HG03442 (cell line): ENCODE measurements around the gene TGM2.

Experiments used
- ATAC-seq: cut with Tn5 transposase; IDR thresholded peaks from one replicate; pipeline ENCODE4 v1.9.1; 2021; ENCODE audit warnings: mild to moderate bottlenecking, moderate library complexity; ENCODE audit not compliant: unreplicated experiment

The TGM2 gene

DNA sequence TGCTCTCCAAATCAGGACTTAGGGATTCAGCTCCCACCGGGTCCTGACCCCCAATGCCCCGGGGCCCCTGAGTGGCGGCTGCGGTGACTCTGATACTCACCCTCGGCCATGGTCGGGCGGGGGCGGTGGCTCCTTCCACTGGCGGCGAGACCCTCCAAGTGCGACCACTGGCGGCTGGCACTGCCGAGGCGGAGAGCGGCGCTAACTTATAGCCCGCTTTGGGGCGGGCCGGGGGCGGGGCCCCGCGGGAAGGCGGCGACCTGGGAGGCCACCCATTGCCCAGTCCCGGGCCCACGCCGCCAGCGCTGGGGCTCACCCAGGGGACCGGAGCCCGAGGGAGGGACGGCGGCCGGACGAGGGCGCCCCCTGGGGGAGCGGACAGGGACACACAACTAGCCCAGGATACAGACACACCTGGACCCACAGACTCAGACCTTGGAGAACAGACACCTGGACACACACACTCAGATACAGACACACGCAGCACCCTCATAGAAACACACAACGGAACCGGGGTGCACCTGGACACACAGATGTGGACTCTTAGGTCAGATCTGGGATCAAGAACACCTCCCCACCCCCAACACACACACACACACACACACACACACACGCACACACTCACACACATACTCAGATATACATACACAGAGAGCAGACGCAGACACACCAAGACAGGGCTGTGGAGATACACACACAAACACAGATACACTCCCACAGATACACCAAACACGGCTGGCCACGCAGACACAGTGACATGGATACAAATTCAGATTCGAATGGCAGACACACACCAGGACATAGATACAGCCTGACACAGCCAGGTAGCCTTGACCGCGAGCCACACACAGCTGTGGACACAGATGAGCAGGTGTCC is at the start of gene TGM2:
Gene TGM2 (minus strand): TSS at position 182 of the 877 bp plus-strand sequence. CDS start 72 bp downstream, at position 110.
- ATAC-seq = no peak

DNA sequence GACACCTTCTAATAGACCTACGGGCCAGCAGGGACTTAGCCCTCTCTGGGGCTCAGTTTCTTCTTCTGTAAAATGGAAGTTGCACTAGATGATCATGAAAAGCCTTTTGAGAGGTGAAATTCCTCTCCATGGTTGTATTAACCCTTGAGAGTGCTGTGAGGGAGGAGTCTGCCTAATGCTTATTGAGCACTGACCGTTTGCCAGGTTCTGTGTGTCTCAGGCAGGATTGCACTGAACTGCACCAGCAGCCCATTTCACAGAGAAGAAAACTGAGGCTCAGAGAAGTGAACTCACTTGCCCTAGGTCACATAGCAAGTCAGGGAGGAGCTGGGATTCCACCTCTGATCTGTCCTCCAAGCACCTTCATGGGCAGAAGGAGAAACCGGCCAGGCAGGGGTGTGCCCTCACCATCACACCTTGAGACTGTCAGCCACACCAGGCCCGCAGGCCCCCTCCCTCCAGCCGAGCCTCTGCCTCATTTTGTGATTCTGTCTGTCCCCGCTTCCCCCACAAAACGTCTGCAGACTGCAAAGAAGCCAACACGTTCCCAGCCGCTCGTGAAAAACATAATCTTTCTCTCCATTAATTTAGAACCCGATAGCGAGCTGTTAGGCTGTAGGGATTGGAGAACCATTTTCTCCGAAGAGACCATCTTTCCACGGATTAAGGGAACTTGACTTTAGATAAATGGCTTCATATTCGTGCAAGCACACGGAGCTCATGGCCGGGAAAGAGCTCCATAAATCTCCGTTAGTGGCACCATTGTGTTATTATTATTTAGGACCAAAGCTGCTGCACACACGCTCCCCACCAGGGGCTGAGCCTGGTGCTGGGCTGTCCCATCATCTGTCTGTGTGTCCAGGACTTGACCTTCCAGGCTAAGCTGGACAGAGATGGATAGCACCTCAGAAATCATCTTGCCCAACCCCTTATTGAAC is 49.5 kb upstream of the TGM2 start:
- no peak for ATAC-seq

DNA sequence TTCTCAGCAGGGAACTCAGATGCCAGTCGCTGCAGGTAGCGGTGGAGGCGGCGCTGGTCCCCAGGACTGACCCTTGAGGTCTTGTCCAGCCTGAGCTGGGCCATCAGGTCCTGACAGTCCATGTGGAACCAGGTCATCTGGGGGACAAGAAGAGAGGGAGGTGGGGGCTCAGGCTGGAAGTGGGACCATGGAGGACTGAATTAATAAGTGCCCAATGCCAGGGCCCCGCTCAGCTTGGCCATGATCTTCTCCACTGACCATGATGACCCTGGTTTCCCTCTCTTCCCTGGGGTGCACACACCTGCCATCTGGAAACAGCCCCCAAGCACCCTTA is 48.5 kb upstream of the TGM2 start:
- no peak for ATAC-seq

DNA sequence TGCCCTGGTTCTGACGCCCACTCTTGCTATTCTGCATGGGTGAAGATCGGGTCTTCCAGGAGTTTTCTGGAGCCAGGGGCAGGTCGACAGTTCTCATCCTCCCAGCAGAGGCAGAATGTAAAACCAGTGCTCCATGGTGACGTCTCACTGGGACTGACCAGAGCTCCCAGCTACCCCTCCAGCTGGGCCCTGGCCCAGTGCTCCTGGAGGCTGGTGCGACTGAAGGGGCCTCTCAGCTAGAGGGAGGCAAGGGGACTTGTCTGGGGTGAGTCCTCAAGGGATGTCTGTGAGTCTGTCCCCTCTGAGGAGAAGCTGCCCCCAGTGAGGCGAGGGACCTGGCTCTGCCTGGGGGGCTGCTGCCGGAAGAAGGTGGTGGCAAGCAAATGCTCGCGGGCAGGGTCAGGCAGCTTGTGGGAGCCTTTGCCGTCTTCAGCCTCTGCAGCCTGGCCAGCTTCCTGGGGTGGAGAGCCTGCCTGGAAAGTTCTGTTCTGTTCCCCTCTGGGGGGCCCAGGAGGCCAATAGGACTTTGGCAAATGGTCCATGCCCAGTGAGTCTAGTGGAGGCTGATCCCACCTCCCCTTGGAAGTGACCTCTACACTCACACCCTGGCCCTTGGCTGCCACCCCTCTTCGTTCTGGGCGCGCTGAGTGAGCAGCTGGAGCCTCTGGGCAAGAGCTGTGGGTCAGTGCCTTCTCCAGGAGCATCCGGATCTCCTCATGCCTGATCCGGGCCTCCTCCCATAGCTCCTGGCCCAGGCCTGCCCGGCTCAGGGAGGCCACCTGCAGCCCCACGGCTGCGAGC is 47.9 kb upstream of the TGM2 start:
- no peak for ATAC-seq

DNA sequence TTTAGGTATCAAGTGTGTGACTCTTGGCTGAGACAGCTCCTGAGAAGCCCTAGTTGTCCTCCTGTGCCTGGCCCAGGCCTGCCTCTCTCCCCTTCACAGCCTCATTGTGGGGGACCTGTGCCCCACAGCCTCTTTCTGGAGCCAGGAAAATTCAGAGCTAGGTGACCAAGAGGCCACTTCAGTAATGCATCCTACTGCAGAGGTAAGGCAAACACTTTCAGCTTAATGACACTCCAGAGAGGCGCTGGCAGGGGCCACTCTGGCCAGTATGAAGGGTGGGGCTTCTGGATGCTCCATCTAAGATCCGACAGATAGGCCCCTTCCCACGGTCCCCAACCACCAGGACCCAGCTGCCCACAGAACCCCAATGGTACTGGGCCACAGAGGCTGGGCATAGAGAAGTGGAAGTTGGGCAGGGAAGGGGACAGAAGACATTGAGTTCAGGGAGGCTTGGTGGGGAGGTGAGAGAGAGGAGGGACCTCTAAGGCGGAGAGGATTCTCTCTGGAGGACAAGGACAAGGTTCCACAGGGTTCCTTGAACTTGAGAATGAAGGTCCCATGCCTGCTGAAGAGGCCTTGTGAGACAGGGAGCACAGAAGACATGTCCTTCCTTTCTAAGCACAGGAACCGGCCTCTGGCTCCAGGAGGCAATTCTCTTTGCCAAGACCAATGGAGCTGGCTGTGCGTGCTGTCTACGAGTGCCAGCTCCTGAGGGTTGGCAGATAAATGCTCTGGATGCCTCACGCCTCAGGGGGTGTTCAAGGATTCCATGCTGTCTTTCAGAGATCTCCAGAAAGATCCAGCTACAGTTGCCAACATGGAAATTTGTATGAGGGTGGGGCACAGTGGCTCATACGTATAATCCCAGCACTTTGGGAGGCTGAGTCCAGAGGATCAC is 46.4 kb upstream of the TGM2 start:
- no peak for ATAC-seq

DNA sequence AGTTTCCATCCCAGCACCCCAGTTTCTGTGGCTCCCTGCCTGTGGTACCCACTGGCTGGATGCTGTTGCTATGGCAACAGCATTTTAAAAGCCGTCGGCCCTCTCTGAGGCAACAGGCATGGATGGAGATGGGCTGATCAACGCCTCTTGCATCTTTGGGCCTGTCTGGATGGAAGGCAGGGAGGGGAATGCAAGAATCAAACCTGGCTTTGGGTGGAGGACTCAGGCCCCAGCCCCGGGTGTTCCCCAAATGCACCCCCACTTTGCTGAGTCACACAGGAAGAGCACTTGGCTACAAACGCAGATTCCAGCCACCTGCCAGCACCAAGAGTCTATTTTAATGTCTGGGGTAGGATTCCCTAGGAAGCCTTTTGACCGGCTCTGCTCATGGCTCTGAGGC is 45.7 kb upstream of the TGM2 start:
- ATAC-seq = no peak

DNA sequence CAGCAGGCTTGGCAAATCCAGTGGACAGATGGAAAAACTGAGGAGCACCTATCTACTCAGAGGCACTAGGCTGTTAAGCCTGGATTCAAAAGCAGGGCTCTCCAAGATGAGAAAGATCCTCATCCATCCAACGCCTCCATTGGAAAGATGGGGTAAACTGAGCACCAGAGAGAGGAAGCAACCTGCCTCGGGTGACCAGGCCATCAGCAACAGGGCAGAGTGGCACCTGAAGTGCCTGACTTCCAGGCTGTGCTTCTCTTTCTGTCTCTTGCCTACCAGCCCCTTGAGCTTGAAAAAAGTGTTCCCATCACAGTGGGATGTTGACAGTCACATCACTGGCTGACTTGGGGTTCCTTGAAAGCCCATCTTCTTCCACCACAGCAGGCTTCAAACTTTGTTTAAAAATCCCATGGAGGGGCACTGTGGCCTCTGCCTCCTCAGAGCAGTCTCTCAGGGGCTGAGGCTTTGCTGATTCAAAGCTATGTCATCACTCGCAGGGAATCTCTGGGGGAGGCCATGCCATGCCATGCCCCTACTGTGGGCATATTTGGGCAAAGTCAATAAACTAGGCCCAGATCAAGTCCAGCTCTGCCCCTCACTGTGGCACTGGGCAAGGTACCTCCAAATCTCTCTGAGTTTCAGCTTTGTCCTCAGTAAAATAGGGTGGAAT is 44.8 kb upstream of the TGM2 start:
- ATAC-seq = no peak

DNA sequence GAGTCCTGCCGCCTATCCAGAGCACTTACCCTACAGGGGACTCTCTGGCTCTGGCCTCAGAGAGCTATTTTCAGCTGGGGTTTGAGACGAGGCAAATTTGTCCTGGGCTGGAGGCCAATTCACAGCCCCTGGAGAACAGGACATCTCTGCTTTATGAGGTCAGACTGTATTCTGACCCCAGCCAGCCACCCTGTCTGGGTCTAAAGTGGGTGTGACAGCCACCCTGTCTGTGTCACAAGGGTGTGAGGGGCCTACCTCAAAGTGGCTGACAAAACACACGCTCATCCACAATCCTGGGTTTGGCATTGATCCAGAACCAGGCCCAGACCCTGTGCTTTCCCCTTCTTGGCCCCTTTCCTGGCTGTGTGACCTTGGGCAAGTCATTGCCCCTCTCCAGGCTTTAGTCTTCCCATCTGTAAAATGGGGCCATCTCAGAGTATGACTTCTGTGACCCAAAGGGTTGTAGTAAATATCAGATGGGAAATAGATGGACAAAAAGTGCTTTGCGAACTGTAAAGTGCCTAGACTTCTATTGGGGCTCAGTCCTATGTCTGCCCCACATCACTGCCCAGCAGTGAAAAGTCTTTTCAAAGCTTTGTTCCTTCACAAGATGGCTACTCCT is 44.1 kb upstream of the TGM2 start:
- no peak for ATAC-seq

DNA sequence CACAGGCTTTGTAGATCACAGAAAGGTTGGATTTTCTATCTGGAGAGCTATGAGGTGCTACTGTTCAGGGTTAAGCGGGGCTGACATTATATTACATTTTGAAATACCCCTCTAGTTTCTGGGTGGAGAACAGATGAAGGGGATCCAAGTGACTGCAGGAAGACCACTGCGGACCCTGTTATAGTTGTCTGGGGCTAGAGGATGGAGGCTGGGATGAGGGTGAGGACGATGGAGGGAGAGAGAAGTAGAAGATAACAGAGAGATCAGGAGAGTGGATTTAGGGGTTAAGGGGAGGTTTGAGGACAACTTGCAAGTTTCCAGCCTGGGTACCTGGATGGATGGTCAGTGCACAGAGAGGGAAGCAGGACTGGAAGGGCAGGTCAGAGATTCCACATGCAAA is 43.5 kb upstream of the TGM2 start:
- no peak for ATAC-seq

DNA sequence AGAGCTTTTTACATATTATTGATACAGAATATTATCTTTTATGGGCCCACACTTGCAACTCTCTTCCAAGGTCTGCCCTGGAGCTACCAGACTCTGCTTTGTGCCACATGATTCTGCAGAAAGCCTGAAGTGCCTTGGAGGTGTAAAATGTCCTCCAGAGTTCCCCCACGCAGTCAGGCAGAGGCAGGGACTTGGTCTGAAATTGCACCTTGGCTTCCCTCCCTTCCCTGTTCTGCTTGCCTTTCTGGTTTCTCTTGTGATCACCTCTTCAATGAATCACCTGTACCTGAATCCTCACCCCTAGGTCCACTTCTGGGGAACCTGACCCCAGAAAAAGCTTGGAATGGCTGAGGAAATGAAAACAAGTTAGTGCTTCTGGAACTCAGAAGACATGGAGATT is 43.0 kb upstream of the TGM2 start:
- no peak for ATAC-seq

DNA sequence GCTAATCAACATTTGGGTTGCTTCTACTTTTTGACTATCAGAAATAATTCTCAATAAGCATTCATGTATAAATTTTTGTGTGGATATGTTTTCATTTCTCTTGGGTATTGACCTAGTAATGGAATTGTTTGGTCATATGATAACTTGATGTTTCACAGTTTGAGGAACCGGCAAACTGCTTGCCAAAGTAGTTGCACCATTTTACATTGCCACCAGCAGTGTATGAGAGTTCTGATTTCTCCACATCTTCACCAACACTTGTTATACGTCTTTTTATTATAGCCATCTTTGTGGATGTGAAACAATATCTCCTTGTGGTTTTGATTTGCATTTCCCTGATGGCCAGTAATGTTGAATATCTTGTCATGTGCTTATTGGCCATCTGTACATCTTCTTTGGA is 42.6 kb upstream of the TGM2 start:
- ATAC-seq = no peak

DNA sequence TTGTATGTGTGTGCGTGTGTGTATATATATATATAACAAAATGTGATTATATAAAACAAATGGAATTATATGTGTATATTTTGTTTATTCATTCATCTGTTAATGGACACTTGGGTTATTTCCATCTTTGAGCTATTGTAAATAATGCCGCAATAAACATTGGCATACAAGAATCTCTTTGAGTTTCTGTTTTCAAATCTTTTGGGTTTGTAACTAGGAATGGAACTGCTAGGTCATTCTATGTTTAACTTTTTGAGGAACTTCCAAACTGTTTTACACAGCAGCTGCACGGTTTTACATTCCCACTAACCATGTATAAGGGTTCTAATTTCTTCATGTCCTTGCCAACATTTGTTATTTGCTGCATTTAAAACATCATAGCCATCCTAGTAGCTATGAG is 39.9 kb upstream of the TGM2 start:
- no peak for ATAC-seq

DNA sequence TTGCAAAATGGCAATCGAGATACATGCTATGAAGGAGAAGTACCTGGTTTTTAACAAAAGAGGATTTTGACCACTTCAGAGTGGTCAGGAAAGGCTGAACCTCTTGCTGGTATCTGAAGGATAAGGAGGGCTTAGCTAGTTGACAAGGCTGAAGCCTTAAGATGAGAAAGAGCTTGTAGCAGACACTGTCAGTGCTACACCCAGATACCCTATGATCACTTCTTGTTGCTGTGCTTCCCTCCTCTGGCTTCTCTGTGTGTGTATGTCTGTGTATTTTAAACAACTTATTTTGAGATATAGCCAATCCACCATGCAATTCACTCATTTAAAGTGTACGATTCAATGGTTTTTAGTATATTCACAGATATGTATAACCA is 38.9 kb upstream of the TGM2 start:
- ATAC-seq = no peak

DNA sequence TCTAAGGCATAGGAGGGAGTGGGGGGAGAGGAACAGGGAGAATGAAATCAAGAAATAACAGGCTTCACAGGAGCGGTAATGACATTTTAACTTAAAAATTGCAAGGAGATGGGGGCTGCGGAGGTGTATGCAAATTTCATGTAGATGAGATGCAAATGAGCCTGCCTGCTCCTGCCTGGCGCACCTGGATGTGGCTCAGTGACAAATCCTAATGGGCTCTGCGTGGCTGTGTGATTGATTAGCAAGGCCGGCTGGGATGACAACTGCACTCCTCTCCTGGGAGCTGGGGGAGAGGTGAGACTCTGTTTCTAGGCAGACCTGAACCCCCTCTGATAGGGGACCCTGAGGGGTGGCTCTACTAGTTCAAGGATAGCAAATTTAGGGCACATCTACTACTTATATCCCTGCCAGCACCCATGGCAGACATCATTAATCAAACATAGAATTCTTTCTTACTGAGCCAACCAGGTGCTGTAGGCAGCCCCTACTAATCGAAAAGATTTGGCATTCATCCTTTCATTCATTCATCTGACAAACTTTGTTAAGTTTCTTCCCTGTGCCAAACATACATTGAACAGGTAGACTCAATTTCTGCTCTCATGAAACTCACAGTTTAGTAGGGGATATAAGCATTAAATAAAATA is 38.4 kb upstream of the TGM2 start:
- no peak for ATAC-seq

DNA sequence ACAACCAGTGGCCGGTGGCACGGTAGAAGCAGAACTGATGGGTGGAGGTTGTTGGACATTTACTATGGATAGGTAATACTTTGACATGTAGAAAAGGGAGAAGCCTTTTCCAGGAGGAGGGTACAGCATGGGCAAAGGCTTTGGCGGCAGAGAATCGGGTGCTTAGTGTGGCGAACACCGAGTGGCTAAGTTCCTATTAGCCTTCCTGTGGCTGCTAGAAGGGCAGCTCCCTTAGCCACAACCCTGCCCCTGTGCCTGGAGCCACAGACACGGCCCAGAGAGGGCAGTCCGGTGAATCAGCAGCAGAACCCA is 37.9 kb upstream of the TGM2 start:
- ATAC-seq = no peak

DNA sequence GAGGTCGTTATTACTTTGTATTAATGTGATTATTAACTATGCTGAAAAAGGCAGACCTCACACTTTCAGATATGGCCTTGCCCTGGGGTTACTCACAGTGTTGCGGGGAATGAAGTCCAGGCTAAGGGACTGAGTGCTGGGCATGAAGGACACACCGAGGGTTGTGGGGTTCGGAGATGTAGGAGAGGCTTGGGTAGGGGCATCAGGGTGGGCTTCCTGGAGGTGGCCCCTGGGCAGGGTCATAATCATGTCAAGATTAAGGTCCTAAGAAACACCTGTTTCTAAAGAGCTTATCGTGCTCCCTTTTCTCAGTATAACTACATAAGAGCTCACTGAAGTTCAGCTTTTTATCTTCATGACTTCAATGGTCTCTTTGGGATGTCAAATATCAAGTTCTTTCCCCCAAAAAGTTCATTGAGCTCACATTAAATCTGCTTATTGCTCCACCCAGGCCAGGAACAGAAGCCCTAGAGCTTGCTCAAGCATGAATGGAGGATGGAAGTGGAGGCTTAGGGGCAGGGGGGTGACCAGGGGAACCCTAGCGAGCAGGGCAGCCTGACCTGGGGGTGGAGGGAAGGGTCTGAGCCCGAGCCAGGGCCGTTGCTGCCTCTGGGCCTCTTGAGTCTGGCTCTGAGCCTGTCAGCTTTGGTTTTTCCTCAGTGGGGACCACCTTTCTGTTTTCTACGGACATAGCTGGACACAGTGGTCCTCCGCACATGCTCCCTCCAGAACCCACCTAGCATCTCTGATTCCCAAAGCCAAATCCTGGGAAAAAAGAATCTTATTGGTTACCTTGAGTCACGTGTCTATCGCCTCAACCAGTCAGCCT is 37.3 kb upstream of the TGM2 start:
- no peak for ATAC-seq

DNA sequence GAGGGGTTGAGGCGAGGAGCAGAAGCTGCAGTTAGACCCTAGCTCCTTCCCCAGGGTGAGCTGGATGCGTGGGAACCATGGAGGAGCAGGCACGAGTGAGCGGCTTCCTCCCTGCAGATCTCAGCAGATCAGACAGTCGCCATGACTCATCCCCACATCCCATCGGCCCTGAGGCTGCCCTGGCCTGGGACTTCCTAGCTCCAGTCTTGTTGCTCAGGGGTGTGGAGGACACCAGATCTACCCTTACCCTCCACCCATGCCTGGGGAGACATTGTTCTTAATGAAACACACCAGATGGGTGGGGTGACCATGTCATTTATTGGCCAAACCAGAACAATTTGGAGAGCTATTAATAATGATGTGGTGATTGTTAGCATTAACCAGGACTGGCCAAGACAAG is 36.3 kb upstream of the TGM2 start:
- no peak for ATAC-seq

DNA sequence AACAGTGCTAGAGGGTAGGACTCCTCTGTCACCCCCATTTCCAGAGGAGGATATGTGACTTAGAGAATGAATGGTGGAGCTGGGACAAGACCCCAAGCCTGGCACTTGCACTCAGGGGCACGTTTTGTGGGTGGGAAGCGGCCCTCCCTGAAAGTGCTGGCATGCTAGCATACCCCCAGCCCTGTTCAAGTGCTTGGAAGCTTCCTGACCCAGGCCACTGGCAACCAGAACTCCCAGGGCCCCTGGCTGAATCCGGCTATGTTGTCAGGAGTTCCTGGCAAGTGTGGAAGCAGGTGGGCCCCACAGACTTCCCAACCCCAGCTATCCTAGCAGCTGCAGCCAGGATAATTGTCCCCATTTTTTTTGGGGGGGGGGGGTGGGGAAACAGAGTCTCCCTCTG is 35.6 kb upstream of the TGM2 start:
- ATAC-seq = no peak
